ENCODE measurements around the gene SRRM4.
A peak's percentile ranks its signal among the peaks of the same experiment; 100 is the strongest.

SRRM4 gene

DNA sequence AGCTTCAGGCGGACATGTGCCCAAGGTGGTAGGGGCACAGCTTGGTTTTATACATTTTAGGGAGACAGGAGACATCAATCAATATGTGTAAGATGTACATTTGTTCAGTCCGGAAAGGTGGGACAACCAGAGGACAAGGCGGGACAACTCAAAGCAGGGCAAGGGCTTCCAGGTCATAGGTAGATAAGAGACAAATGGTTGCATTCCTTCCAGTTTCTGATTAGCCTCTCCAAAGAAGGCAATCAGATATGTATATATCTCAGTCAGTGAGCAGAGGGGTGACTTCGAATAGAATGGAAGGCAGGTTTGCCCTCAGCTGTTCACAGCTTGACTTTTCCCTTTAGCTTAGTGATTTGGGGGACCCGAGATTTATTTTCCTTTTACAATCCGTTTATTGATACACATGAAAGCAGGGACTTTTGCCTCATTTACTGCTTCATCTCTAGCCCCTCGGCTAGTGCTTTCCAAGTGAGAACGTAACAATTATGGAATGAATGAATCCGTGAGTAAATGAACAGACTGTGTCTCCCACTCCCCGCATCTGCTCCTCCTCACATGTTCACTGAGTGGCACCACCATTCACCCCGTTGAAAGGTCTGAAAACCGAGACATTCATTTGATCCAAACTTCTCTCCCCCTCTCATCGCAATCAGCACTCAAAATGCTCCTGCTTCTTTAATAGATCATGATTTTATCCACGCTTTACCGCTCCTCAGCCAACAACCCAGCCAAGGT, 190.5 kb downstream of the SRRM4 start:
- CTCF ChIA-PET: no interaction called here
- DNase-seq (ENCODE audit: low spot score): no peak
- H3K27ac ChIP-seq: no peak overlapping the region
- POLR2A ChIA-PET (ENCODE audit: low non-redundant PET): no interaction called here
- TF ChIP-seq, protein P1, sequence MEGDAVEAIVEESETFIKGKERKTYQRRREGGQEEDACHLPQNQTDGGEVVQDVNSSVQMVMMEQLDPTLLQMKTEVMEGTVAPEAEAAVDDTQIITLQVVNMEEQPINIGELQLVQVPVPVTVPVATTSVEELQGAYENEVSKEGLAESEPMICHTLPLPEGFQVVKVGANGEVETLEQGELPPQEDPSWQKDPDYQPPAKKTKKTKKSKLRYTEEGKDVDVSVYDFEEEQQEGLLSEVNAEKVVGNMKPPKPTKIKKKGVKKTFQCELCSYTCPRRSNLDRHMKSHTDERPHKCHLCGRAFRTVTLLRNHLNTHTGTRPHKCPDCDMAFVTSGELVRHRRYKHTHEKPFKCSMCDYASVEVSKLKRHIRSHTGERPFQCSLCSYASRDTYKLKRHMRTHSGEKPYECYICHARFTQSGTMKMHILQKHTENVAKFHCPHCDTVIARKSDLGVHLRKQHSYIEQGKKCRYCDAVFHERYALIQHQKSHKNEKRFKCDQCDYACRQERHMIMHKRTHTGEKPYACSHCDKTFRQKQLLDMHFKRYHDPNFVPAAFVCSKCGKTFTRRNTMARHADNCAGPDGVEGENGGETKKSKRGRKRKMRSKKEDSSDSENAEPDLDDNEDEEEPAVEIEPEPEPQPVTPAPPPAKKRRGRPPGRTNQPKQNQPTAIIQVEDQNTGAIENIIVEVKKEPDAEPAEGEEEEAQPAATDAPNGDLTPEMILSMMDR (conservative IDR thresholded peaks at IDR 0.05; ENCODE audit: low read depth): no peak

DNA sequence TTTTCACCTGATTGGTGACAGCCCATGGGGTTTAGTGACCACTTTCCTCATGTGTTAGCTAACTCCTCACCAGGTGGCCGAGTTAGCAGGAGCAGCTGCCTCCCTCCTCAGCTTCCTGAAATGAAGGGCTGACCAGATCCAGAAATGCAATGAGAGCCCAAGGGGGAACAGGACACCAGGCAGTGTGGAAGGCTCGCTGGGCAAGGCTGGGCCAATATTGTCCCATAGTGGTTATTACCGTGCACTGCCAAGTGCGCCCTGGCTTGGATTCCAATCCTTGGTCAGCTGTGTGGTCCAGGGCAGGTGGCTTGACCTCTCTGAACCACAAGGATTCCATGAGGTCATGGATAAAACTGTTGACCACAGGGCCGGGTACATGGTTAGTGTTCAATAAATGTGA, 193.7 kb downstream of the SRRM4 start:
- H3K27ac ChIP-seq: no peak overlapping the region
- POLR2A ChIA-PET (ENCODE audit: low non-redundant PET): no interaction called here
- CTCF ChIA-PET: no interaction called here
- TF ChIP-seq, protein P1 (conservative IDR thresholded peaks at IDR 0.05; ENCODE audit: low read depth): no peak
- no peak for DNase-seq (ENCODE audit: low spot score)

DNA sequence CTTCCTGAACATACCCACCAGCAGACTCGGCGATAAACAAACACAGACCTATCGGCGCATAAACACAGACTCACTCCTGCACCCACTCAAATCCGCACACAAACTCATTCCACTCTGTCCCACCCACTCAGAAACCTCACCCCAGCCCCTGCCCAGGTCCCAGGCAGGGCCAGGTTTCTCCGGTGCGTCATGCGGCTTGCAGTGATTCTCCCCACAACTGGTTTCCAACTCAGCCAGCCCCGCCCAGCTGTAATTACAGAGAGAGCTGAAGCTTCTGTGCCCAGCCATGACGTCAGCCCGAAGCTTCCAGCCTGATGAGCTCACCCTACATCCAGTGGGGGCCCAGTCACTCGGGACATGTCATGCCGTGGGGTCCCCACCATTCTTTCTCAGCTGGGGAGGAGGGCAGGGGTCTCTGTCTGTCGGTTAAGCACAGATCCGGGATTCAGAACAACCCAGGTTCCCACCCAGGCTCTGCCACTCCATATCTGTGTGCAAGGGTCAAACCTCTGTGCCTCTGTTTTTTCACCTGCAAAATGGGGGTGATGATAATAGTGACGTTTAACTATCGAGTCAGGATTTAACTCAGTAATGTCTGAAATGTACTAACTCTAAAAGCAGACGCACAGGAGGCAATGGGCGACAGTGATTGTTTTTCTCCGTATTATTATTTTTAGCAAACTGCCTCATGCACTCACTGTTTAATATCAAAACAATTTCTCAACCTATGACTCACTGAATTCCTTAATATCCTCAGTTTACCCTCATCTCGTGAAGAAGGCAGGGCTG, 195.1 kb downstream of the SRRM4 start:
- DNase-seq (ENCODE audit: low spot score): peak; percentile 79
- ChIA-PET POLR2A (ENCODE audit: low non-redundant PET) (no interaction called here), CTCF (interaction anchor here (0.7 kb wide), 1 partner anchor 340 kb away, joined by 3 read pairs; no protein-coding TSS in a partner anchor)
- H3K27ac ChIP-seq: peak overlapping the region; percentile 57
- TF ChIP-seq, protein P1 (conservative IDR thresholded peaks at IDR 0.05; ENCODE audit: low read depth): no peak

DNA sequence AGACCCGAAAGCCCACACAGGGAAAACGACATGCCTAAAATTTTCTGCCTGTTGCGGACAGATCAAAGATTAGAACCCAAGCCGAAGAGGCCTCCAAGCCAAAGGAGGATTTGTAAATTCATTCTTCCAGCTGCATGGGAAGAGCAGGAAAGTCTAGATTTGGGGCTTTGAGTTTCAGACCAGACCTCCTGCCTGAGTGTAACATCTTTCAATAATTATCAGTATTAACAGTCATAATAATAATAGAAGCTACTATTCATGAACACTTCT, 195.7 kb downstream of the SRRM4 start:
- no peak for DNase-seq (ENCODE audit: low spot score)
- ChIA-PET POLR2A (ENCODE audit: low non-redundant PET) (no interaction called here), CTCF (interaction anchor here (0.7 kb wide), 1 partner anchor 339 kb away, joined by 3 read pairs; no protein-coding TSS in a partner anchor)
- H3K27ac ChIP-seq: no peak overlapping the region
- TF ChIP-seq, protein P1 (conservative IDR thresholded peaks at IDR 0.05; ENCODE audit: low read depth): no peak

DNA sequence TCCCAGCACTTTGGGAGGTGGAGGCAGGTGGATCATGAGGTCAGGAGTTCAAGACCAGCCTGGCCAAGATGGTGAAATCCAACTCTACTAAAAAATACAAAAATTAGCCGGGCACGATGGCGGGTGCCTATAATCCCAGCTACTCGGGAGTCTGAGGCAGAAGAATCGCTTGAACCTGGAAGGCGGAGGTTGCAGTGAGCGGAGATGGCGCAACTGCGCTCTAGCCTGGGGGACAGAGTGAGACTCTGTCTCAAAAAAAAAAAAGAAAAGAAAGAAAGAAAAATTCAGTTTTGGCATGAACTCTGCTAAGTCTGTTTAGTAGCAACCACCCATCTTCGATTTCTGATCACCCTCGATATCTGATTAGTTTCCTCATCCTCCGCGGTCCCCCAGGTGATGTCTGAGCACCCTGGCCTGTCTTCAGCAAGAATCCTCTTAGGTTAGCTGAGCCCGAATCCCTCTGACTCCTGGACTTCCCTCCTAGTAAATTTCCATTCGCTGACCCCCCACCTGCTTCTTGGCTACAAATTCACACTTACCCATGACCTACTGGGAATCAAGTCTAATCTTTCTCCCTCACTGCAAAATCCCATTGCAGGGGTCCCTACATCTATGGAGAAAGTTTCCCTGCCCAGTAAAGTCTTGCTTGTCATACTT, 196.5 kb downstream of the SRRM4 start:
- ChIA-PET CTCF (no interaction called here), POLR2A (ENCODE audit: low non-redundant PET) (no interaction called here)
- DNase-seq (ENCODE audit: low spot score): no peak
- peak overlapping the region; percentile 90 for H3K27ac ChIP-seq
- TF ChIP-seq, protein P1 (conservative IDR thresholded peaks at IDR 0.05; ENCODE audit: low read depth): no peak

DNA sequence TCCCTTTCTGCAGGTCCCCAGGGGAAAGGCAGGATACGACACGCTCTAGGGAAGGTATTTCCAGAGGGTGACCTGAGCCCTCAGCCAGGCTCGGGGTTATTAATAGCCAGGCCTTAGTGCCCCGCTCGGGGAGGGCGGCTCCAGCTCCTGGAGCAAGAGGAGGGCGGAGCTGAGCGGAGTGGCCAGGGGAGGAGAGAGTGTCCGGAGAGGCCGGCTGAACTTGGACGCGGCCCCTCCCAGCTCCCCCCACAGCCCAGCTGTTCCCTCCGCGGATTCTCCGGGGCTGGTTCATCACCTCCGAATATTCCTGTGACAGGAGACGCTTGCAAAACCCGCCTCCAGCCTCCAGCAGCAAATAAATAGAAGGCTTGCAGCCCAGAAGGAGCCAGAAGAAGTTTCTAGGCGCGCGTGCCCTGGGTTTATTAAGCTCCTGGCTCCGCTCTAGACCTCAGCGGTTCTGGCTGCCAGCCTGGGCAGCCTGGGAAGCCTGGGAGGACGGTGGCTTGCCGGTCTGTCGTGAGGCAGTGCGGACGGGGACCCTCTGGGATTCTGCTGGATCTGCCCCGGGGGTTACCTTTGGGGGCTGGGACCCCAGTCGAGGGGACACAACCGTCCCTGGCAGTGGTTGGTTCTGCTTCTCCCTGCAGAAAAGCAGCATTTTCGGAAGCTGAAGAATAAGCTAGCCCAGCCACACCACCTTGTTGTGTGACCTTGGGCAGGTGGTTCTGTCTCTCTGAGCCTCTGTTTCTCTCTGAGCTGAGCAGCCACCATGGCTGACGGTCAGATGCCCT, 197.4 kb downstream of the SRRM4 start, which contains the start of gene HSPB8:
HSPB8 (plus strand) TSS at position 388 of the 791 bp plus-strand sequence; CDS start at position 770, 382 bp downstream.
- POLR2A ChIA-PET (ENCODE audit: low non-redundant PET): no interaction called here
- CTCF ChIA-PET: interaction anchor here (0.6 kb wide), 1 partner anchor 72 kb away, joined by 3 read pairs; no protein-coding TSS in a partner anchor
- H3K27ac ChIP-seq: peak within 1 kb of the TSS; percentile 90
- peak; percentile 25 for DNase-seq (ENCODE audit: low spot score)
- TF ChIP-seq, protein P1 (conservative IDR thresholded peaks at IDR 0.05; ENCODE audit: low read depth): no peak
